ENCODE results near the gene ALDH1L1. TPM values are rescaled to one million over a fixed set of nuclear protein-coding genes. Genes with fewer than 3 reads are reported as not detected.

The ALDH1L1 gene
- total and polyA plus RNA-seq, 2 of the 13 experiments (the other 11 are each of a cell fraction or from before 2014, with no cell fraction given), result 11.2 to 28.7 TPM

DNA sequence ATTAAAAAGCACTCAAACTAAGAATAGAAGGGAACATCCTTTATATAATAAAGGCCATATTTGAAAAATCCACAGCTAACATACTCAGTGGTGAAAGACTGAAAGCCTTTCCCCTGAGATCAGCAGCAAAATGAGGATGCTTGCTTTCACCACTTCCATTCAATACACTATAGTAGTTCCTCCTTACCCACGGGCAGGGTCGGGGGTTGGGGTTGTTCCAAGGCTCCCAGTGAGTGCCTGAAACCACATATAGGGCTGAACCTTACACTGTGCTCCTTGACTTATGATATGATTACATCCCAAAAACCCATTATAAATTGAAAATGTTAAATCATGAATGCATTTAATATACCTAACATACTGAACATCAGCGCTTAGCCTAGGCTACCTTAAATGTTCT lies 37.7 kb downstream of the ALDH1L1 start:
- FAIRE-seq, result no peak
- POLR2A ChIA-PET, result no interaction called here
- CTCF ChIA-PET (ENCODE audit: low intra/inter-chr PET ratio, low total read pairs), result no interaction called here
- Histone ChIP-seq H3K4me3 (replicated peaks in 1 of 3; ENCODE audit: insufficient read depth in 1 of 3, low read depth in 2 of 3, low read length in 3 of 3) (no peak overlapping the region), H2AFZ (ENCODE audit: low read length) (no peak overlapping the region), H3K36me3 (replicated peaks in 1 of 2; ENCODE audit: control insufficient read depth in 1 of 2, insufficient read depth in 2 of 2, low read length in 2 of 2) (peaks cover 0 to 4% of the 10 kb centered on the region in 2 experiments; a peak in 1 of 5 replicates), H3K27ac (ENCODE audit: extremely low read length, insufficient read depth, low read length) (no peak overlapping the region), H4K20me1 (ENCODE audit: insufficient read depth, low read length) (no peaks in the 10 kb centered on the region), H3K9me3 (ENCODE audit: low read length) (no peaks in the 10 kb centered on the region), H3K27me3 (ENCODE audit: control insufficient read depth in 1 of 2, insufficient read depth in 2 of 2, low read length in 2 of 2) (no peaks in the 10 kb centered on the region), H3K4me1 (ENCODE audit: insufficient read depth, low read length) (no peaks in the 10 kb centered on the region), H3K4me2 (ENCODE audit: low read depth, low read length) (no peak overlapping the region), H3K9ac (ENCODE audit: insufficient read depth, low read depth, low read length) (no peak overlapping the region), H3K79me2 (ENCODE audit: insufficient read depth, low read length) (no peaks in the 10 kb centered on the region)
- no peak for ATAC-seq
- WGBS (ENCODE audit: low lambda C conversion rate), result 92% methylated on average over 3 of the region's 3 CpGs
- no TSS peak for BruUV-seq (replicated peaks)
- DNase-seq (ENCODE audit: low spot score), result no peak
- intact Hi-C loops (cut with micrococcal nuclease; ENCODE audit: unreplicated experiment), result no loop called here
- in situ Hi-C loops (cut with HindIII; ENCODE audit: extremely low pct_ligation_motif_present, low pct_unique_long_range_greater_than_20kb), result loop anchor here (25.0 kb wide), 1 partner anchor 220 kb away; the partner anchor contains the start of gene KLF15
- TF ChIP-seq ZNF253 (CRISPR knock-in tag; IDR thresholded peaks at IDR 0.05; ENCODE audit: borderline replicate concordance), result no peak

DNA sequence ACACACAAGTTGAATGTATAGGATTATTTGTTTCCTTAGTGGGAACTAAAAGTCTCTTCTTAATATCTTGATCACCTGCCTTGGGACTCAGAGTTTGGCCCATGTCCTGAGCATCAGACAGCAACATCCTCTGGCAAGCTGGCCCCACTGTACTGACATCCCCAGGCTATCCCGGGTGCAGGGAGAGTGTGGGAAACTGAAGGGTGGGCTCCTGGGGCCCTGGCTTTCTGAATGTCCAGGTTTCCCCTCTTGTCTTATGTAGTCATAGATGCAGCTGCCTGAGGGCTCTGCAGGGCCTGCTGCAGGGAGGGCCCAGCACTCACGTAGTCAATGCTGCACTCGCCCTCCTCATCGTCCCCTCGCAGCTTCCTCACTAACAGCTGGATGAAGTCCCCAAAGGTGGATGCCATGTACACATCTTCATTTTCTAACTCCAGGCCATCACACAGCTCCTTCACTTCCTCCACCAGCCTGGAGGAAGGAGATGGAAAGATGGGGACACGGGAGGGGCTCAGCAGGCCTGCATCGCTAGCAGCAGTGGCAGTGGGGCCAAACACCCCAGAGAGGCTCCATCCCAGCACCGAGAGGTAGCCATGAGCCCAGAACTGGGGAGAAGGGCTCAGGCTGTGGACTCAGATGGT lies 42.8 kb downstream of the ALDH1L1 start:
- in situ Hi-C loops (cut with HindIII; ENCODE audit: extremely low pct_ligation_motif_present, low pct_unique_long_range_greater_than_20kb) (loop anchor here (10.0 to 25.0 kb wide), 2 partner anchors 57 to 225 kb away; partner anchors contain the start of gene KLF15), intact Hi-C loops (cut with micrococcal nuclease; ENCODE audit: unreplicated experiment) (no loop called here)
- Histone ChIP-seq H3K4me3 (replicated peaks in 1 of 3; ENCODE audit: insufficient read depth in 1 of 3, low read depth in 2 of 3, low read length in 3 of 3) (no peak overlapping the region), H3K27ac (ENCODE audit: extremely low read length, insufficient read depth, low read length) (no peak overlapping the region), H3K9me3 (ENCODE audit: low read length) (no peaks in the 10 kb centered on the region), H3K4me2 (ENCODE audit: low read depth, low read length) (no peak overlapping the region), H2AFZ (ENCODE audit: low read length) (no peak overlapping the region), H4K20me1 (ENCODE audit: insufficient read depth, low read length) (no peaks in the 10 kb centered on the region), H3K36me3 (replicated peaks in 1 of 2; ENCODE audit: control insufficient read depth in 1 of 2, insufficient read depth in 2 of 2, low read length in 2 of 2) (0 out of 5 replicates have a peak, but pooled peaks cover 0 to 1% of the 10 kb centered on the region in 2 experiments), H3K9ac (ENCODE audit: insufficient read depth, low read depth, low read length) (no peak overlapping the region), H3K27me3 (ENCODE audit: control insufficient read depth in 1 of 2, insufficient read depth in 2 of 2, low read length in 2 of 2) (no peaks in the 10 kb centered on the region), H3K79me2 (ENCODE audit: insufficient read depth, low read length) (no peaks in the 10 kb centered on the region), H3K4me1 (ENCODE audit: insufficient read depth, low read length) (no peaks in the 10 kb centered on the region)
- FAIRE-seq (no peak), DNase-seq (ENCODE audit: low spot score) (no peak), ATAC-seq (no peak)
- ChIA-PET CTCF (ENCODE audit: low intra/inter-chr PET ratio, low total read pairs) (no interaction called here), POLR2A (no interaction called here)
- TF ChIP-seq, protein P1, sequence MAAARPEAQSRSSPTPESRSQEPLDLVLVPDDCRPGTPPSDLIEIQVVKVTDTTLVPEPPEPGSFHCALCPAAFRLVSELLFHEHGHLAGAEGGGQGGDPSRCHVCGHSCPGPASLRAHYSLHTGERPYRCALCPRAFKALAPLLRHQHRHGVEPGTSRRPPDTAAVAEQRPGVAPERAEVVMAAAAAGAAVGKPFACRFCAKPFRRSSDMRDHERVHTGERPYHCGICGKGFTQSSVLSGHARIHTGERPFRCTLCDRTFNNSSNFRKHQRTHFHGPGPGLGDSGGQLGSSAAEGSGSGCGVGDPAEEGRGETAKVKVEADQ (CRISPR knock-in tag; IDR thresholded peaks at IDR 0.05; ENCODE audit: borderline replicate concordance), result no peak
- TF ChIP-seq SRSF9 (IDR thresholded peaks at IDR 0.05; ENCODE audit: borderline replicate concordance, insufficient read depth, low read depth, low read length, poor library complexity, severe bottlenecking), result no peak
- TF ChIP-seq ARNT2 (CRISPR knock-in tag; IDR thresholded peaks at IDR 0.05; ENCODE audit: low read depth), result no peak
- TF ChIP-seq ATF3 (CRISPR knock-in tag; IDR thresholded peaks at IDR 0.05), result no peak
- TF ChIP-seq, protein P2, sequence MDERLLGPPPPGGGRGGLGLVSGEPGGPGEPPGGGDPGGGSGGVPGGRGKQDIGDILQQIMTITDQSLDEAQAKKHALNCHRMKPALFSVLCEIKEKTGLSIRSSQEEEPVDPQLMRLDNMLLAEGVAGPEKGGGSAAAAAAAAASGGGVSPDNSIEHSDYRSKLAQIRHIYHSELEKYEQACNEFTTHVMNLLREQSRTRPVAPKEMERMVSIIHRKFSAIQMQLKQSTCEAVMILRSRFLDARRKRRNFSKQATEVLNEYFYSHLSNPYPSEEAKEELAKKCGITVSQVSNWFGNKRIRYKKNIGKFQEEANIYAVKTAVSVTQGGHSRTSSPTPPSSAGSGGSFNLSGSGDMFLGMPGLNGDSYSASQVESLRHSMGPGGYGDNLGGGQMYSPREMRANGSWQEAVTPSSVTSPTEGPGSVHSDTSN (CRISPR knock-in tag; IDR thresholded peaks at IDR 0.05), result no peak
- TF ChIP-seq ZNF737 (CRISPR knock-in tag; IDR thresholded peaks at IDR 0.05; ENCODE audit: borderline replicate concordance), result no peak
- no peak for TF ChIP-seq ZNF570 (CRISPR knock-in tag; IDR thresholded peaks at IDR 0.05; ENCODE audit: borderline replicate concordance)
- TF ChIP-seq ARID3A (IDR thresholded peaks at IDR 0.05; ENCODE audit: low read depth, low read length), result no peak
- TF ChIP-seq PAX8 (CRISPR knock-in tag; IDR thresholded peaks at IDR 0.05; ENCODE audit: borderline replicate concordance), result no peak
- WGBS (ENCODE audit: low lambda C conversion rate), result 99% methylated on average over 8 of the region's 8 CpGs
- BruUV-seq (replicated peaks), result no TSS peak

All from HepG2 (cell line).